Small intestine (tissue), 7 donors: ENCODE results near the gene LSR. TPM values are rescaled to one million over a fixed set of nuclear protein-coding genes. Genes with fewer than 3 reads are reported as not detected.

ENCODE experiments used
- DNase-seq, 2 donors: peaks; one replicate each; pipeline versions ENCODE4 v3.0.0 to v3.0.0-alpha.2; 2013
- FAIRE-seq: peaks from 2 replicates; lab custom pipeline; 2012; peaks lifted over from hg19 to GRCh38; lab: Jason Lieb, UNC
- H3K27ac ChIP-seq, 3 donors: one replicate each; pipeline ENCODE4 v1.5.1; 2013; ENCODE audit warnings: low read length in 2 of 3, mild to moderate bottlenecking in 2 of 3, control low read depth in 1 of 3, inconsistent platforms in 1 of 3, low read depth in 1 of 3, moderate library complexity in 1 of 3
- H3K27me3 ChIP-seq, 3 donors: one replicate each; pipeline ENCODE4 v1.6.1; 2013; ENCODE audit warnings: low read length in 3 of 3, inconsistent platforms in 1 of 3; ENCODE audit not compliant: control insufficient read depth in 3 of 3, insufficient read depth in 3 of 3
- H3K36me3 ChIP-seq, 3 donors: one replicate each; pipeline ENCODE4 v1.6.1; 2013; ENCODE audit warnings: low read length in 3 of 3, inconsistent platforms in 1 of 3, low read depth in 1 of 3, mild to moderate bottlenecking in 1 of 3, moderate library complexity in 1 of 3; ENCODE audit not compliant: control insufficient read depth in 3 of 3, insufficient read depth in 2 of 3
- H3K4me1 ChIP-seq, 3 donors: one replicate each; pipeline ENCODE4 v1.6.1; 2013; ENCODE audit warnings: low read length in 2 of 3, inconsistent platforms in 1 of 3, low read depth in 1 of 3, mild to moderate bottlenecking in 1 of 3, moderate library complexity in 1 of 3; ENCODE audit not compliant: control insufficient read depth in 3 of 3, insufficient read depth in 2 of 3
- H3K4me3 ChIP-seq, 3 donors: one replicate each; pipeline ENCODE4 v1.5.1; 2013; ENCODE audit warnings: low read length in 3 of 3, control low read depth in 1 of 3, inconsistent platforms in 1 of 3, low read depth in 1 of 3, mild to moderate bottlenecking in 1 of 3, moderate library complexity in 1 of 3
- H3K9me3 ChIP-seq, 2 donors: one replicate each; pipeline ENCODE4 v1.6.1; 2013; ENCODE audit warnings: low read depth in 1 of 2, low read length in 1 of 2; ENCODE audit not compliant: control insufficient read depth in 2 of 2, insufficient read depth in 1 of 2
- WGBS, 3 donors: extraction: QIAGEN DNeasy Blood & Tissue Kit; methylation state at CpG; one replicate each; pipeline ENCODE4 v1.1.7; 2013; 5-methylcytosine and 5-hydroxymethylcytosine counted together
- polyA plus RNA-seq, 4 donors: library from polyadenylated mRNA; stranded (reverse) in 3 of 4; unstranded in 1 of 4; fragments of 200-250 nt in 3 of 4; fragments of 120-200 nt in 1 of 4; gene quantifications; one replicate each; pipeline versions ENCODE4 v1.2.1 to v1.2.3, GENCODE V29; 2013
- donor health status: healthy with polysubstance abuse.
- donor health status: control.
- donor health status: control.
- donor health status: Bipolar disorder and iron deficiency.
- donor health status: healthy.

Gene LSR
- polyA plus RNA-seq, 4 donors = 51.6 to 136 (median 98.7) TPM

DNA sequence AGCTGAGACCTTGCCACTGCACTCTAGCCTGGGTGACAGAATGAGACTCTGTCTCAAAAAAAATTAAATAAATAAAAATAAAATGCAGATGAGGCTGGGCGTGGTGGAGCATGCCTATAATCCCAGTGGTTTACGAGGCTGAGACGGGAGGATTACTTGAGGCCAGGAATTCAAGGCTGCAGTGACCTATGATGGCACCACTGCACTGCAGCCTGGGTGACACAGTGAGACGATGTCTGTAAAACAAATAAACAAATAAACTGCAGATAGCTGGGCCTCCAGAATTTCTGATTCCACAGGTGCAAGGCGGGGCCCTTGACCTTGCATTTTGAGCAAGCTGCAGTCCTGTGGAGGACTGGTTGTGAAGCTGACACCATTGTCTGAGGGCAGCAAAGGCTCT, 40.1 kb downstream of the LSR start:
- no peaks in the 10 kb centered on the region for H3K4me1 ChIP-seq
- no peak for DNase-seq
- H3K36me3 ChIP-seq = no peaks in the 10 kb centered on the region
- 40 to 71% (median 45%) methylated on average over 5 of the region's 5 CpGs for WGBS, 3 donors
- peaks cover 0 to 2% (median 0%) of the 10 kb centered on the region in 3 donors for H3K27me3 ChIP-seq
- H3K9me3 ChIP-seq = no peaks in the 10 kb centered on the region
- FAIRE-seq = no peak
- no peak overlapping the region for H3K4me3 ChIP-seq
- H3K27ac ChIP-seq = no peak overlapping the region

DNA sequence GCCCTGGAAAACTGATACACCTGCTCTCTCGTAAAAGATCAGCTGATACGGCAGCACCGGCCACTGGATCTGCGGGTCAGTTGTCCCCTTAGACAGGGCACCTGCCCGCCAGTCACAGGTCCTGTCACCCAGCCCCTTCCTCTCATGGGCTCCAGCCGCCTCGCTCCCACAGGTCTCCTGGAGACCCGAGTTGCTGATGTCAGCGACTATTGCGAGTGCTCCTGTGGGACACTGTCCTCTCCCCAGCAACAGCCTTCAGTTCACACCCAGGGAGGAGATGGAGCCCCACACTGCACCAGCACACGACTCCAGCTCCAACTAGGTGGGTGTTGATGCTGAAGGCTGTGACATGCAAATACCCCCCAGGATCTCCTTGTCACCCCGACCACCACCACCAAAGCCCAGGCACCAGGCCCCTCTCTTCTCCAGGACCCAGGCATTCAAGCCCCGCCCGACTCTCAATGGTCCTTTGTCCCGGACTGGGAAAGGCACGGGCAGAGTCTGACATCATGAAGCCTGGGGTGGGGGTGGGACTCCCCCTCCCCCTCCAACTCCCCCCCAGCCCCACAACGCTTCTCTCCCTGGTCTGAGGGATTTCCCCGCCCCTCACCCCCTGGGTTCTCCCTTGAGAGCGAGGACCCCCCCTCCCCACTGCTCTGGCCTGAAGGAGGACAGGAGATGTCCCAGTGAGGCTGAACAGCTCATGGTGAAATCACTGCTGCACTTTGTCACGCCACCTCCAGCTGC, 41.8 kb downstream of the LSR start:
- H3K9me3 ChIP-seq = no peaks in the 10 kb centered on the region
- no peak overlapping the region for H3K27ac ChIP-seq
- FAIRE-seq (no peak), DNase-seq (no peak)
- H3K27me3 ChIP-seq = no peaks in the 10 kb centered on the region
- 43 to 70% (median 54%) methylated on average over 20 of the region's 20 CpGs for WGBS, 3 donors
- H3K4me1 ChIP-seq = no peaks in the 10 kb centered on the region
- no peaks in the 10 kb centered on the region for H3K36me3 ChIP-seq
- H3K4me3 ChIP-seq = no peak overlapping the region

DNA sequence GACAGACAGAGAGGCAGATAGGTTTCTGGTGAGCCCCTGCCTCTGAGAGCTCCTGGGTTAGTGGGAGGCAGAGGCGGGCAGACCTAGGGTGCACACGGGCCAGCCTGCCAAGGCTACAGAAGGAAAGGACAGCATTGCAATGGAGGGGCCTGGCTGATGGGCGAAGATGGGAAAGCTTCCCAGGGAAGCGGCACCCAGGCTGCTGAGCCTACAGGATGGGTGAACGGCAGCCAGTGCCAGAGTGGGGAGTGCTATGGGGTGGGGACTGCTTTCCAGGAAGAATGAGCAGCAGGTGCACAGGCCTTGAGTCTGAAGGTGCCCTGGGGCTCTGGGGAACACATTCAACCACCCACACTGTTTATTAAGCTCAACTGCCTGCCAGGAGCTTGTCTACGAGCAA, 42.5 kb downstream of the LSR start:
- no peak overlapping the region for H3K27ac ChIP-seq
- WGBS, 3 donors = 21 to 55% (median 33%) methylated on average over 6 of the region's 6 CpGs
- no peaks in the 10 kb centered on the region for H3K27me3 ChIP-seq
- H3K9me3 ChIP-seq = no peaks in the 10 kb centered on the region
- FAIRE-seq = no peak
- H3K36me3 ChIP-seq = no peaks in the 10 kb centered on the region
- DNase-seq = no peak
- H3K4me1 ChIP-seq = no peaks in the 10 kb centered on the region
- no peak overlapping the region for H3K4me3 ChIP-seq

DNA sequence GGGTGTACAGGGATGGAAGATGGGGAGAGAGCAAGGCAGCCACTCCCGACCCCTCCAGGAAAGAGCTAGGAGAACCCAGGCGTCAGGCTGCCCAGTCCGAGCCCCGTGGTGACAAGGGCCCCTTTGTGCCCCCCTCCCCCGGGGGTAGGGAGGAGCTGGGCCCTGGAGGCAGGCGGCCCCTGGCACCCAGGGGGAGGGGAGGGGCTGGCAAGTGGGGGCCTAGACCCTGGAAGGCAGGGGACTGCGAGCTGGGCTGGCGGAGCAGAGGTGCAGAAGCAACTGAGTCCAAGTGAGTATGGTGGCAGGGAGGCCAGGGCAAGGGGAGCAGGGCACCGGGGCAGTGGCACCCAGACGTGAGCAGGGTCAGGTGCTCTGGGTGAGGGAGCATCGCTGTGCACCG, 43.1 kb downstream of the LSR start, which contains the start of gene MAG:
MAG (plus strand) TSS at position 246 of the 400 bp plus-strand sequence. CDS start 3,248 bp downstream, outside the sequence.
- no peak within 1 kb of the TSS for H3K27ac ChIP-seq
- H3K4me1 ChIP-seq = no peaks in the 10 kb centered on the region
- WGBS, 3 donors = 58 to 75% (median 63%) methylated on average over 11 to 12 of the region's 12 CpGs
- no peaks in the 10 kb centered on the region for H3K9me3 ChIP-seq
- no peaks in the 10 kb centered on the region for H3K27me3 ChIP-seq
- DNase-seq = no peak
- no peak within 1 kb of the TSS for H3K4me3 ChIP-seq
- H3K36me3 ChIP-seq = no peaks in the 10 kb centered on the region
- FAIRE-seq = no peak

DNA sequence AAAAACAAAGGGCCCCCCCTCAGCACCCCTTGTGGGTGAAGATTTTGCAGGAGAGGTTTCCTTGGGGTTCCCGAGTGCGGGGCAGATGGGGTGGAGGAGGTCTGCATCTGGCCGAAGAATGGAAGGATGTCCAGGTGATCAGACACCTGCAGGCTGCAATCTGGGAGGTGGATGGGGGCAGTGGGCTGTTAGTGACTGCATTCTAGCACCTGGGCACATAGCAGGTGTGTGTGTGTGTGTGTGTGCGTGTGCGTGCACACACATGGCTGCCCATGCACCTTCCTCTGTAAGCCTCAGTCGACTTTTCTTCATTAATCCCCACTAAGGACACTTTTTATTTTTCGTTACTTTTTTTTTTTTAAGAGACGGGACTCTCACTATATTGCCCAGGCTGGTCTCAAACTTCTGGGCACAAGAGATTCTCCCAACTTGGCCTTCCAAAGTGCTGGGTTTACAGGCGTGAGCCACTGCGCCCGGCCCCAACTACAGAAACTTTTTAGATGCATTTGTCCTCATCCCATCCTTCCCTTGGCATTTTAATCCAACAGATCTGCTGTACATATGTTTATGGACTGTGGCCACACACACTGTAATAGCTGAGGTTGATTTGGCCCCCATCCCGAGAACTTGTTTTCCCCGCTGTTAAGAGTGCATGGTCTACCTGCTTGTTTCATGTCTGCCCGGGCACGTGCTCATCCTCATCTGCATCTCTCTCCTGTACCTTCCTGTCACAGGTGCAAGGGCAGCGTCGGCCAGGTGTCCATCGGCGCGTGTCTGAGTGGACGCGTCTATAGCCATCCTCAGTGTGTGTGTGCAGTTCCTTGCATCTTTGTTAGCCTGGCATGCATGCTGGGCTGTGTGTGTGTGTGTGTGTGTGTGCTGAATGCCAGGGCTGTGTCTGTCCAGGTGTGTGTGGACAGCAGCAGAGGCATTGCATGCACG, 43.9 kb downstream of the LSR start:
- Histone ChIP-seq H3K27ac (no peak overlapping the region), H3K36me3 (no peaks in the 10 kb centered on the region), H3K9me3 (no peaks in the 10 kb centered on the region), H3K27me3 (no peaks in the 10 kb centered on the region), H3K4me3 (no peak overlapping the region), H3K4me1 (no peaks in the 10 kb centered on the region)
- DNase-seq (no peak), FAIRE-seq (no peak)
- WGBS, 3 donors = 75 to 86% (median 80%) methylated on average over 23 of the region's 23 CpGs

DNA sequence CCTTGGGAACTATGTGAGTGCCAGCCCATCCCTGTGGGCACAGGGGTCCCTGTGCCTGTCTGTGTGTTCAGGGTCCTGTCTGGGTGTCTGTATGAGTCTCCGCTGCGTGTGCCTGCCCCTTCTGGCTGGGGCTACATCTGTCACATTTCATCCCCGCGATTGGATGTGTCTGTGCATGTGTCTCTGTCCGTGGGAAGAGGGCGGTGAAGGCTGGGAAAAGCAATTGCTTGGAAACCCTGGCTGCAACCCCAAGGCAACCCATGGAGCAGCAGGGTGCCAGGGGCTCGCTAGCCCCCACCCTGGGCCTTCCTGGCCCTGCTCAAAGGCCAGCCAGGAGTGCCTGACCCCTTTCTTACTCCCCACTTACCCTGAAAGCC, 44.5 kb downstream of the LSR start:
- H3K27ac ChIP-seq = no peak overlapping the region
- FAIRE-seq (no peak), DNase-seq (no peak)
- no peaks in the 10 kb centered on the region for H3K9me3 ChIP-seq
- WGBS, 3 donors = 49 to 74% (median 67%) methylated on average over 7 of the region's 7 CpGs
- no peaks in the 10 kb centered on the region for H3K4me1 ChIP-seq
- H3K36me3 ChIP-seq = no peaks in the 10 kb centered on the region
- no peaks in the 10 kb centered on the region for H3K27me3 ChIP-seq
- no peak overlapping the region for H3K4me3 ChIP-seq

DNA sequence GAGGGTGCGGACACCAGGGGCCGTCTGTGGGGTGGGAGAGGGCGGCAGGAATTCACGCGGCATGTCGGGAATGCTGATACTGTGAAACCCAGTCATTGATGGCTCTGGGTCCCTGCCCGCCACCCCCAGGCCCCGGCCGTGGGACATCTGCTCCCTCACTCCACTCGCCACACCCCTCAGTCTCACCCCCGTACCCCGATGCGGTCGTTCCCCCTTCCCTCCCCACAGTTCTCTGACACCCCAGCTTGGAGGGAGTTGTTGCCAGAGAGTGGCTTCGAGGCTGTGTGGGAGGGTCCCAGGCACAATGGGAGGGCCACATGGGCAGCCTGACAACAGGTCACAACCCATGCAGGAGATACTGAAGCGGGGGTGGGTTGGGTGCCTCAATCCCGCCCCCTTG, 45.0 kb downstream of the LSR start:
- no peaks in the 10 kb centered on the region for H3K27me3 ChIP-seq
- H3K36me3 ChIP-seq = no peaks in the 10 kb centered on the region
- FAIRE-seq = no peak
- no peak for DNase-seq
- H3K9me3 ChIP-seq = no peaks in the 10 kb centered on the region
- no peak overlapping the region for H3K4me3 ChIP-seq
- WGBS, 3 donors = 55 to 67% (median 65%) methylated on average over 16 to 17 of the region's 17 CpGs
- H3K27ac ChIP-seq = no peak overlapping the region
- H3K4me1 ChIP-seq = no peaks in the 10 kb centered on the region

DNA sequence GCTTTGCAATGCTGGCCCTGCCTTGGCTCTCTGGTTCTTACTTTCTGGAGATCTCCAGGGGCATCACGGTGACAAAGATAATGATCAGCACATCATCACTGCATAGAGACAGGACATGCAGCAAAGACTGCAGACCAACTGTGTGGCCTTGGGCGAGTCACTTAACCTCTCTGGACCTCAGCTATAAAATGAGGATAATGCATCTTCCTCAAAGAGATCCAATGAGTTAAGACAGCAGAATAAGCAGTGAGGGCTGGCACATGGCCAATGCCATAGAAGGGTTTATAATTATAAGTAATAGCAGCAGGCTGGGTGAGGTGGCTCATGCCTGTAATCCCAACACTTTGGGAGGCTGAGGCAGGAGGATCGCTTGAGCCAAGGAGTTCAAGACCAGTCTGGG, 45.5 kb downstream of the LSR start:
- no peak for DNase-seq
- no peaks in the 10 kb centered on the region for H3K36me3 ChIP-seq
- WGBS, 3 donors = 58 to 61% (median 61%) methylated on average over 3 of the region's 3 CpGs
- H3K9me3 ChIP-seq = no peaks in the 10 kb centered on the region
- H3K4me1 ChIP-seq = no peaks in the 10 kb centered on the region
- no peaks in the 10 kb centered on the region for H3K27me3 ChIP-seq
- H3K27ac ChIP-seq = no peak overlapping the region
- no peak overlapping the region for H3K4me3 ChIP-seq
- no peak for FAIRE-seq
